ENCODE measurements around the gene SP1.

DNA sequence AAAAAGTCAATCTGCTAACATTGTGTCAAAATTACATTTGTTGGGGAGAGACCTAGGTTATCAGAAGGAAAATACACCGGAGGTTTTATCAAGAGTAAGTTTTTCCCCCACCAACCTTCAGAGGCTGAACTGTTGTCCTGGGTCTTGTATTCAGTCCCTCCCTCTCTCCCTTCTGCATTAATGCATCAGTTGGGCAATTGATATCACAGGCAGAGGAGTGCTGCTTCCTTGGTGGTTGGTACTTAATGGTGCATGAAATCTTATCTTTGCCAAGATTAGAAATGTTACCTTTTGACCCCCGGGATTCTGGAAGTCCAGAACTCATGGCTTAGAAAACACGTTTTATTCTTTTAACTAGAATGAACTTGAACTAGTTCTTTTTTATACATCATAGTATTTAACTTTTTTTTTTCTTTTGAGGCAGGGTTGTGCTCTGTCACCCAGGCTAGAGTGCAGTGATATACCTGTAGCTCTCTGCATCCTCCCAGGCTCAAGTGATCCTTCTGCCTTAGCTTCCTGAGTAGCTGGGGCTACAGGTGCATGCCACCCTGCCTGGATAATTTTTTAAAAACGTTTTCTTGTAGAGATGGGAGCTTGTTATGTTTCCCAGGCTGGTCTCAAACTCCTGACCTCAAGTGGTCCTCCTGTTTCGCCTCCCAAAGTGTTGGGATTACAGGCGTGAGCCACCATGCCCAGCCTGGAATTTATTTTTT is 76.8 kb downstream of the SP1 start:
- TF ChIP-seq, protein P1, sequence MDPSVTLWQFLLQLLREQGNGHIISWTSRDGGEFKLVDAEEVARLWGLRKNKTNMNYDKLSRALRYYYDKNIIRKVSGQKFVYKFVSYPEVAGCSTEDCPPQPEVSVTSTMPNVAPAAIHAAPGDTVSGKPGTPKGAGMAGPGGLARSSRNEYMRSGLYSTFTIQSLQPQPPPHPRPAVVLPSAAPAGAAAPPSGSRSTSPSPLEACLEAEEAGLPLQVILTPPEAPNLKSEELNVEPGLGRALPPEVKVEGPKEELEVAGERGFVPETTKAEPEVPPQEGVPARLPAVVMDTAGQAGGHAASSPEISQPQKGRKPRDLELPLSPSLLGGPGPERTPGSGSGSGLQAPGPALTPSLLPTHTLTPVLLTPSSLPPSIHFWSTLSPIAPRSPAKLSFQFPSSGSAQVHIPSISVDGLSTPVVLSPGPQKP (CRISPR knock-in tag; IDR thresholded peaks at IDR 0.05): no peak
- TF ChIP-seq, protein P2, sequence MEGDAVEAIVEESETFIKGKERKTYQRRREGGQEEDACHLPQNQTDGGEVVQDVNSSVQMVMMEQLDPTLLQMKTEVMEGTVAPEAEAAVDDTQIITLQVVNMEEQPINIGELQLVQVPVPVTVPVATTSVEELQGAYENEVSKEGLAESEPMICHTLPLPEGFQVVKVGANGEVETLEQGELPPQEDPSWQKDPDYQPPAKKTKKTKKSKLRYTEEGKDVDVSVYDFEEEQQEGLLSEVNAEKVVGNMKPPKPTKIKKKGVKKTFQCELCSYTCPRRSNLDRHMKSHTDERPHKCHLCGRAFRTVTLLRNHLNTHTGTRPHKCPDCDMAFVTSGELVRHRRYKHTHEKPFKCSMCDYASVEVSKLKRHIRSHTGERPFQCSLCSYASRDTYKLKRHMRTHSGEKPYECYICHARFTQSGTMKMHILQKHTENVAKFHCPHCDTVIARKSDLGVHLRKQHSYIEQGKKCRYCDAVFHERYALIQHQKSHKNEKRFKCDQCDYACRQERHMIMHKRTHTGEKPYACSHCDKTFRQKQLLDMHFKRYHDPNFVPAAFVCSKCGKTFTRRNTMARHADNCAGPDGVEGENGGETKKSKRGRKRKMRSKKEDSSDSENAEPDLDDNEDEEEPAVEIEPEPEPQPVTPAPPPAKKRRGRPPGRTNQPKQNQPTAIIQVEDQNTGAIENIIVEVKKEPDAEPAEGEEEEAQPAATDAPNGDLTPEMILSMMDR (IDR thresholded peaks at IDR 0.05 in 2 of 3, conservative IDR thresholded peaks at IDR 0.05 in 1 of 3; ENCODE audit: insufficient read depth in 2 of 3, low read depth in 1 of 3, low read length in 3 of 3): no peak
- TF ChIP-seq BHLHE40 (IDR thresholded peaks at IDR 0.05; ENCODE audit: low read length) (no peak), CBX2 (IDR thresholded peaks at IDR 0.05; ENCODE audit: insufficient read depth, low read length, poor library complexity, severe bottlenecking) (no peak), RBM39 (optimal IDR thresholded peaks at IDR 0.05; ENCODE audit: low read depth, low read length) (no peak), IRF2 (CRISPR knock-in tag; IDR thresholded peaks at IDR 0.05) (no peak), DPF2 (IDR thresholded peaks at IDR 0.05) (no peak), ZBTB17 (CRISPR knock-in tag; IDR thresholded peaks at IDR 0.05) (no peak), MYC (IDR thresholded peaks at IDR 0.05; ENCODE audit: low read depth, low read length) (no peak), MYC (CRISPR knock-in tag; IDR thresholded peaks at IDR 0.05; ENCODE audit: borderline replicate concordance, low read depth) (no peak), ZFX (CRISPR knock-in tag; IDR thresholded peaks at IDR 0.05) (no peak), HCFC1 (IDR thresholded peaks at IDR 0.05; ENCODE audit: low read depth, low read length) (no peak)
- TF ChIP-seq, protein P3, sequence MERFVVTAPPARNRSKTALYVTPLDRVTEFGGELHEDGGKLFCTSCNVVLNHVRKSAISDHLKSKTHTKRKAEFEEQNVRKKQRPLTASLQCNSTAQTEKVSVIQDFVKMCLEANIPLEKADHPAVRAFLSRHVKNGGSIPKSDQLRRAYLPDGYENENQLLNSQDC (CRISPR knock-in tag; IDR thresholded peaks at IDR 0.05): no peak
